Activated CD4-positive, alpha-beta T cell treated with anti-CD3 and anti-CD28 coated beads, Interleukin-2, amount 50 U/mL, for 1 hour (primary cell): ENCODE results near the gene LIMS1.
"Not testable (repeated sequence)": the region's sequence is repeated elsewhere in the genome, so short reads cannot be mapped to it uniquely, and the experiment has no call there.

ENCODE experiments used
- DNase-seq: peaks from one replicate; pipeline ENCODE4 v3.0.0-alpha.2; 2020

Gene LIMS1

DNA sequence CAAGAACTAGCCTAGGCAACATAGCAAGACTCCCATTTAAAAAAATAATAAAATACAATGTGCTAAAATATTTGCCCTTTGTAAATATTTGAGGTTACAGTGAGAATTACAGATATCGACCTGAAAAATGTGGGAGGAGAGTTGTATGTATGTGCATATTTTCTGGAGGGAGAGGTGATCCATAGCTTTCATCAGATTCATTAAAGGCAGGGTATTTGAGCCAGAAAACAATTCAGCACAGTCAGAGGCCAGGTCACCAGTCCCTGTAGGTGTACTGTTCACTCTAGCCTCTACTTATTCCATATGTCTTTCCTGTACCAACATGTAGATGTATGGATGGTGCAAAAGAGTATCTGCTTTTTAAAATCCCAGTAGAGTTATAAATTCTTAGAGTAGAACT lies 136.0 kb downstream of the LIMS1 start:
- not testable (repeated sequence) for DNase-seq

DNA sequence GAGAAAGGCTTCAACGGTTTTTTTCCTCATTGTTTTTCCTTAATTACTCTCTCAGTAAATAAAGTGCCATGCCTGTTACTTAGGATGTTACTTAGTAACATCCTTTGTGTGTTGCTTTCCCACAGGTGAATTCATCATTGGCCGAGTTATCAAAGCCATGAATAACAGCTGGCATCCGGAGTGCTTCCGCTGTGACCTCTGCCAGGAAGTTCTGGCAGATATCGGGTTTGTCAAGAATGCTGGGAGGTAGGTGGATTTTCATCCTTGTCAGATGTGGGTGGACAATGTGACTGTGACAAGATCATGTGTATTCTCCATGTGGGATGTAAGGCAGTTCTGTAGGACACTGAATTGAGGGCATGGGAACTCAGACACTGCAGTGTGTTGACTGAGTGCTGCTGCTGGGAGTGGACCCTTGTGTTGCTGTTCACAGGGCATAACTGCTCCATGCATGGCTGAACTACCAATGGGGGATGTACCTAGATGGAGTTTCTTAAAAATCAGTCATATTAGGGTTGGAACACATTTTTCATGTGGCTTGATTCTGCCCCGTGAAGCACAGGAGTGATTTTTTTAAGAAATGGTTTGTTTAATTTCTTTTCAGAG lies 138.0 kb downstream of the LIMS1 start:
- DNase-seq: not testable (repeated sequence)

DNA sequence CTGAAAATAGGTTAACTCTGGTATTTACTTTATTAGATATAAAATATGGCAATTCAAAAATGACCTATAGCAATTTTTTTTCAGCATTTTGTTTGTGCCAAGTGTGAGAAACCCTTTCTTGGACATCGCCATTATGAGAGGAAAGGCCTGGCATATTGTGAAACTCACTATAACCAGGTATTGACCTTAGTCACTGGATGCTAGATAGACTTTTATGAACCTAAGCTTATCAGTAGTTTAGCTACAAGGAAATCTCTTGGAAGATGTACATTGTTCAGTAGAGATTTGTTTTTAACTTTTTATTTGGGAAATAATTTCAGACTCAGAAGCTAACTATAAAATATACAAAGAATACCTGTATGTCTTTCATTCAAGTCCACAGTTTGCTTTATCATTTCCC lies 142.3 kb downstream of the LIMS1 start:
- DNase-seq: not testable (repeated sequence)

DNA sequence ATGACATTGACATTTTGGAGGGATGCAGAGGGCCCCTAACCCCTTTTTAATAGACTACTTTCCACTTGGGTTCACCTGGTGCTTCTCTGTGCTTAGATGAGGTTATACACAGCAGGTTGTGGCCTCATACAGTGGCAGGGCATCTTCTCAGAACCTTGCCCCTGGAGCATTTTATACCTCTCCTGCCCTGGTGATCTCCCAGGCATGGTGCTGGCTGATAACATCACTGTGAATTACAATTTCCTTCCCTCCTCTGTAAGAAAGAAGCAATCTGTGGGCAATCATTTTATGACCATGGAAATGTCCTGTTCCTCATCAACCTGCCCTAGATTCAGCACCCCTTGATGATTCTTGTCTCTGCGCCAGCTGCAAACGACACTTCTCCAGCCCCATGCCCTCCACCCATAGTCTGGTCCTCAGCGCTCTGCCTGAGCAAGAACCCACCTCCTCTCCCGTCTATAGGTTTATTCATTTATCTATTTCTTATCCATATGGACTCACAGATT lies 143.0 kb downstream of the LIMS1 start:
- not testable (repeated sequence) for DNase-seq

DNA sequence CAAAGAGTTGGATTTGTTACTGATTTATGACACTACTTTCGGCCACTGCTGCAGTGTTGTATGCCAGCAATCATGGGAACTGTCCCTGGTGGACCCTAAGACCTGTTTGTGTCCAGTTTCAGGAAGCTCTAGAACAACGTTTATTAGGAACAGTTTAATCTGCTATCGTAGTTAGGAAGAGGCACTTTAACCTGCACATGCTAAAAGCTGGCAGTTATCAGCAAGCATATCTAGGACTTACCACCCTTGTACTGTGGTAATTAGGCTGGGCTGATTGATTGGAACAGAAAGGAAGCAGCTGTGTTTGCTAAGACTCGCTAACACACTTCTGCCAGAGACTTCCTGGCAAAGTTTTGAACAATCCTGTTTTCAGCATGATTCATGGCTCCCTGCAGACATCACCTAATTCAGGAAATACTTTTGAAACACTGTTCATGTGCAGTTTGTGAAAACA lies 144.0 kb downstream of the LIMS1 start:
- not testable (repeated sequence) for DNase-seq

DNA sequence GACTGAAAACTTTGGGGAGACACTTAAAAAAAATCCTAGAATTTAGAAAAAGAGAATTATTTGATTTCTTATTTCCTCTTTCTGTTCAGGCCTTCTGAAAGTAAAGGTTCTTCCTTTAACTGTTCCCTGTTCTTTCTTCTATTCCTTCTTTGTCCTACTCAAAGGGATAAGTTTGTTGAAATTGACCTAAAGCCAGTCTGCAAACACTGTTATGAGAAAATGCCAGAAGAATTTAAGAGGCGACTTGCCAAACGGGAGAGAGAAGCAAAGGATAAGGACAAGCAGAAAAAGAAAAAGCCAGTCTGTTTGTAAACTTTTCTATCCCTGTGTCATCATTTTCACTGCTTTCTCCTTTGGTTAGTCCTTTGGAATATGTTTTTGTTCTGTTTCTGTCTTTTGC lies 146.5 kb downstream of the LIMS1 start:
- not testable (repeated sequence) for DNase-seq

DNA sequence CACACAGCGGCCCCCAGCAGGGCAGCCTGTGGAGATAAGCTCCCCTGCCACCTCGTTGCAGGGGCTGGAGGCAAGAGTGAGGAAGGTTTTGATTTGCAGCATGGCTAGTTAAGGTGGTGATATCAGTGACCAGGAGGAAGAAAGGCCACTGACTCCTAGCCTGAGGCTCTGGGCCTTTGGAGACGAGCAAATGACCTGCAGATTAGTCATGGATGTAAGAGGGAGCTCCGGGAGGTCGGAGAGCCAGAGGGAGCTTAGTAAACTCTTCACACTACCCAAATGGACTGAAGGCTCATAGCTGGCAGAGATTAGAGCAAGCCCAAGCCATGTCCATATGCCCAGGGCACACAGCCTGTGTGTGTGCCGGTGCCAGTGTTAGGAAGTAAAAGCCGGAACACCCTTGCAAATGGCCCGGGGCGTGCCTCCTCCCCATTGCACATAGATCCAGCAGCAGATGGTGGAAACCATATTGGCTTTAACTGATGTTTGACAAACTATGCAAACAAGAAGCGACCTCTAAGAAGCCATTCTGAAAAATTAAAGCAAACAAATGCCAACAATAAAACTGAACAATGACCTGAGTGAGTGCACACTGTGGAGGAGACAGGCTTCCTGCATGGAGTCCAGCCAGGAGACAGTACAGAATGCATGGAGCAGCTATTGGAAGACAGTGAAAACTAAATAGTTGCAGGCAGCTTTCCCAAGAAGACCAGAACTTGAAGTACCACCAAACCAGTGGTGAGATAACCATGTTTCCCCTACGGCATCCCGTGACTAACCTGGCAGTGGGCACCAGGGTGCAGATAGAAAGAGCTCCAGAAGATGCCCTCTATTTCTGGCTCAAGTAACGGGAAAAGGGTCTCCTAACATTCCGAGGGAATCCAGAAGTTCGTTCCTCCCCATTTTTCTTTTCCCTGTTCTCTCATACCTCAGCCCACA lies 154.8 kb downstream of the LIMS1 start:
- DNase-seq: not testable (repeated sequence)

DNA sequence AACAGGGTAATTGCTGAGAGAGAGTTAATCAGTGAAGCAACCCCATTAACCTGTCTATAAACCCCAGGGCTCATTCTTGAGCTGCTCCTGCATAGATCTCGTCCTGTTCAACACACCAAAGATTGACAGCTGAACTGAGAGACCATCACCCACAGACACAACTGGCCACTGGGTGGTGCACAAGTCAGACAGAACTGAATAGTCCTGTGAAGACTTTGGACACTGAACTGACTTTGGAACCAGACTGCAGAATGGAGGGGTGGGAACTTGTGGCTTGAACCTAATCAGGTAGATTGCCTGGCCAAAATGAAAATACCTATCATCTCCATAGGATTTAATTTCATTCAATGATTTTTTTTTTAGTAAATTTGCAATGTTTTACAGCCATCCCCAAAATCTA lies 155.7 kb downstream of the LIMS1 start:
- not testable (repeated sequence) for DNase-seq

DNA sequence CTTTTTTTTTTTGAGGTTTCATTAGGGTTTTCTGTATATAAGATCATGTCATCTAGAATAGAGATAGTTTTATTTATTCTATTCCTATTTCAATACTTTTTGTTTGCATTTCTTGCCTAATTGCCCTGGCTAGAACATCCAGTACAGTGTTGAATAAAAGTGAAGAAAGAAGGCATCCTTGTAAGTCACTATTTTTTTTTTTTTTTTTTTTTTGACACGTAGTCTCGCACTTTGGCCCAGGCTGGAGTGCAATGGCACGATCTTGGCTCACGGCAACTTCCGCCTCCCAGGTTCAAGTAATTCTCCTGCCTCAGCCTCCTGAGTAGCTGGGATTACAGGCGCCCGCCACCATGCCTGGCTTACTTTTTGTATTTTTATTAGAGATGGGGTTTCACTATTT lies 157.2 kb downstream of the LIMS1 start:
- no peak for DNase-seq

DNA sequence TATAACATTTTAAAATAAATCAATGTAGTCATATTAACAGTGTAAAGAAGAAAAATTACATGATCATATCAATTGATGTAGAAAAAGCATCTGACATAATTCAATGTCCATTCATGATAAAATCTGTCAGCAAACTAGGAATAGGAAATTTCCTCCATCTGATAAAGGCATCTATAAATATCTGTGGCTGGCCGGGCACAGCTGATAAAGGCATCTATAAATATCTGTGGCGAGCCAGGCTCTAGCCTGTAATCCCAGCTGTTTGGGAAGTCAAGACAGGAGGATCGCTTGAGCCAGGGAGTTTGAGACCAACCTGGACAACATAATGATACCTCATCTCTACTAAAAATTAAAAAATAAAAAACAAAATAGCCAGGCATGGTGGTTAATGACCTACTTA lies 166.9 kb downstream of the LIMS1 start:
- DNase-seq: no peak

DNA sequence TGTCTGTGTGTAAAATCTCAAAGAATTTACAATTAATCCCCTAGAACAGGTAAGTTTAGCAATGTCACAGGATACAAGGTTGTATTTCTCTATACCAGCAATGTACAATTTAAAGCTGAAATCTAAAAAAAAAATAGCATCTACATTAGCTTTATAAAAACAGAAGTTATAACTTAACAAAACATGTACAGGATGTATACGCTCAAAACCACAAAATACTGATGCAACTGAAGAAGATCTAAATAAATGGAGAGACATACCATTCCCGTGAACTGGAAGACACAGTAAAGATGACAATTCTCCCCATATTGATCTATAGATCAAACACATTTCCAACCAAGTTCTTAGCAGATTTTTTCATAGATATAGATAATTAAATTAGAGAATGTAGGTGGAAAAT lies 167.5 kb downstream of the LIMS1 start:
- no peak for DNase-seq

DNA sequence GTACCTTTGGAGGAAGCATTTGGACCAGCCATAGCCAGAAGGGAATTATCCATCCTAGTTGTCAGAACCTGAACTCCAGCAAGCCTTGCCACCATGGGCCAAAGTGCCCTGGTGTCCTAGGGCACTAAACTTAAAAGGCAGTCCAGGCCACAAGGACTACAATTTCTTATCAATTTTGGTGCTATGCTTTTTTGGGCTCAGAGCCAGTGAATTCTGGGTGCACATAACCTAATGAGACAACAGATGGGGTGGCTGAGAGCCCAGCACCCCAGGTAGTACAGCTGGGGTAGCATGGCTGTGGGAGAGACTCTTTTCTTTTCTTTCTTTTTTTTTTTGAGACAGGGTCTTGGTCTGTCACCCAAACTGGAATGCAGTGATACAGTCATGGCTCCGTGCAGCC lies 170.6 kb downstream of the LIMS1 start:
- no peak for DNase-seq

DNA sequence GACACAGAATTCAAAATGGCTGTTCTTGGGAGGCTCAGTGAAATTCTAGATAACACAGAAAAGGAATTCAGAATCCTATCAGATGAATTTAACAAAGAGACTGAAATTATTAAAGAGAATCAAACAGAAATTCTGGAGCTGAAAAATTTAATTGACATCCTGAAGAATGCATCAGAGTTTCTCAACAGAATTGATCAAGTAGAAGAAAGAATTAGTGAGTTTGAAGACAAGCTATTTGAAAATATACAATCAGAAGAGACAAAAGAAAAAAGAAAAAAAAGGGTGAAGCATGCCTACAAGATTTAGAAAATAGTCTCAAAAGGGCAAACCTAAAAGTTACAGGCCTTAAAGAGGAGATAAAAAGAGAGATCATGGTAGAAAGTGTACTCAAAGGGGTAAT lies 173.0 kb downstream of the LIMS1 start:
- no peak for DNase-seq

DNA sequence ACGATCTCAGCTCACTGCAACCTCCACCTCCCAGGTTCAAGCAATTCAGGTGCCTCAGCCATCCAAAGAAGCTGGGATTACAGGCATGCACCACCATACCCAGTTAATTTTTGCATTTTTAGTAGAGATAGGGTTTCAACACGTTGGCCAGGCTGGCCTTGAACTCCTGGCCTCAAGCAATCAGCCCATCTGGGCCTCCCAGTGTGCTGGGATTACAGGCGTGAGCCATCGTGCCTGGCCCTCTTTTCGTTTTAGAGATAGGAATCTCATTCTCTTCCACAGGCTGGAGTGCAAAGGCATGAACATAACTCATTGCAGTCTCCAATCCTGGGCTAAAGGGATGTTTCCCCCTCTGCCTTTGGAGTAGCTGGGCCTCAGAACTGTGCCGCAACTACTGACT lies 182.7 kb downstream of the LIMS1 start:
- not testable (repeated sequence) for DNase-seq

DNA sequence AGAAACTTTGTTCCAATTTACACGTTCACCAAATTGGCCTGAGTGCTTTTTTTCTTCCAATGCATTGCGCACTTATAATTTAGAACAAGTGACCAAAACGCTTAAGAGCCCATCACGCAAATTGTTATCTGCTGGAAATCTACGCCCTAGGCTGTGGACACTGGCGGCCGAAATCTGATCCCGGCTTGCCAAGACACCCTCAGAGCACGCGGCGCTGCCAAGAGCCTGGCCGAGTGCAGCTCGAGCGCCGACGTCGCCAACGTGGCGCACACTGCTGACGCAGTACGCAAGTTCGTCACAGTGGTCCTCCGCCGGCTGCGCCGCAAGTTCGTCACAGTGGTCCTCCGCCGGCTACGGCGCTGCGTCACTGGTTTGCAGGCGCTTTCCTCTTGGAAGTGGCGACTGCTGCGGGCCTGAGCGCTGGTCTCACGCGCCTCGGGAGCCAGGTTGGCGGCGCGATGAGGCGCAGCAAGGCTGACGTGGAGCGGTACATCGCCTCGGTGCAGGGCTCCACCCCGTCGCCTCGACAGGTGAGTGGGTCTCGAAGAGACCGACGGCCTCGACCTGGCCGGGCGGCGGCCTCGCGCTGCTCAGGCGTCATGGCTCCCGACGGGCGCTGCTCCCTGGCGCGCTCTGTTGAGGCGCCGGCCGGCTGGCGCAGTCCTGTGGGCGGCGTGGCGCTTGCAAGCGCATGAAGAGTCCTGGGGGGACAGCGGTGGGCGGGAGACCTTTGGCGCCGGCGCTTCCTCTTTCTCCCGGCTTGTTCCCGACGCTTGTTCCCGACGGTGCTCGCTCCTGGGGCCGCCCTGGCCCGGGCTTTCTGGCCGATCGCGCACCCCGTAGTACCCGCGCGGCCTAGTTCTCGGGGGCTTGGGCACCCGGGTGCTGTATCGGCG lies 185.1 kb downstream of the LIMS1 start, which contains the start of gene RANBP2:
TSS of gene RANBP2 (plus strand) at position 334 of the 896 bp plus-strand sequence. CDS start at position 459, 125 bp downstream.
- DNase-seq: peak; percentile 92

DNA sequence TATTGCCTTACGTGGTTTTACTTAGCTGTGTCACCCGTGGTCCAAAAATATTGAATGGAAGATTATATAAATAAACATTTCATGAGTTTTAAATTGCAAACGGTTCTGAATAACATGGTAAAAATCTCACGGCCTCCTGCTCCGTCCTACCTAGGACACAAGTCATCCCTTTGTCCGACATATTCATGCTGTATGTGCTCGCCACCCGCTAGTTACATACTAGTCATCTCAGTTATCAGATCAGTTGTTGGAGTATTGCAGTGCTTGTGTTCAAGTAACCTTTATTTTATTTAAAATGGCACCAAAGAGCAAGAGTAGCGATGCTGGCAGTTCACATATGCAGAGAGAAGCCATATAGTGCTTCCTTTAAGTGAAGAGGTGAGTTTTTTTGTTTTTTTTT lies 191.8 kb downstream of the LIMS1 start:
- DNase-seq: not testable (repeated sequence)

DNA sequence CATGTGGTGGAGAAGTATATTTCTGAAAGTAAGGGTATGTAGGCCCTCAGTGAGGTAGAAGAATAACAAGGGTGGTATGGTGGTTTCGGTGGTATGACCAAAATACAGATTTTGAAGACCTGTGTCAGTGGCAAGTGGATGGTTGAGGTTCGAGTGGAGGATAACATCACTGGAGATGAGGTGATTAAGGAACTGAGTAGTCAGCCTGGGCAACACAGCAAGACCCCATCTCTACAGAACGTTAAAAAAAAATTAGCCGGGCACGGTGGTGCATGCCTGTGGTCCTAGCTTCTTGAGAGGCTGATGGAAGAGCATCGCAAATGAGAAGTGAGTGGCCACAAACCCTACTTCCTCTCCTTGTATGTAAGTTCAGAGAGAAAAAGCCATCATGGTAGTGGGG lies 200.4 kb downstream of the LIMS1 start:
- not testable (repeated sequence) for DNase-seq
